A549 (cell line): ENCODE data around the gene RAPGEF4. TPM values are rescaled to one million over a fixed set of nuclear protein-coding genes. Genes with fewer than 3 reads are reported as not detected.

Source experiments
- ATAC-seq, 2 experiments: fragments of 200-7000 bp in 1 of 2; fragments of >200 bp in 1 of 2; cut with Nextera tagmentation in 1 of 2; cut with Tn5 transposase in 1 of 2; 3 replicates each; pipeline versions ENCODE4 v1.8.0 to v1.9.1; 2018 to 2020; ENCODE audit warnings: mild to moderate bottlenecking in 1 of 2, moderate library complexity in 1 of 2
- CTCF ChIA-PET: fragments of 300-600 bp; sonication (Branson Sonifier 250); formaldehyde crosslinking; extraction: SDS; loops from one replicate; lab custom pipeline; 2021; ENCODE audit warnings: antibody characterized with exemption, inconsistent platforms; lab: Yijun Ruan, JAX
- POLR2A ChIA-PET: fragments of 350-600 bp; formaldehyde crosslinking; extraction: SDS; loops from one replicate; lab custom pipeline; 2021; ENCODE audit warnings: antibody characterized with exemption, inconsistent platforms; lab: Yijun Ruan, JAX
- DNase-seq, 2 experiments: peaks; one replicate each; pipeline versions ENCODE4 v3.0.0 to v3.0.0-alpha.2; 2011 to 2016; ENCODE audit warnings: low read depth in 1 of 2, low spot score in 1 of 2
- FAIRE-seq: peaks from 2 replicates; lab custom pipeline; 2011; peaks lifted over from hg19 to GRCh38; lab: Jason Lieb, UNC
- H3K27ac ChIP-seq, 2 experiments: fragments of >200 bp; sonication (Bioruptor Twin); formaldehyde crosslinking; 3 replicates each; pipeline ENCODE4 v1.5.1; 2016 to 2017
- H3K4me1 ChIP-seq: fragments of >200 bp; sonication (Bioruptor Twin); formaldehyde crosslinking; 3 replicates; pipeline ENCODE4 v1.6.1; 2016
- H3K4me2 ChIP-seq: fragments of >200 bp; sonication (Bioruptor Twin); formaldehyde crosslinking; 3 replicates; pipeline ENCODE4 v1.6.1; 2016
- H3K4me3 ChIP-seq: fragments of >200 bp; sonication (Bioruptor Twin); formaldehyde crosslinking; 3 replicates; pipeline ENCODE4 v1.5.1; 2016
- H3K9me3 ChIP-seq: fragments of >200 bp; sonication (Bioruptor Twin); formaldehyde crosslinking; 3 replicates; pipeline ENCODE4 v1.6.1; 2016
- CBX2 ChIP-seq: fragments of 200-600 bp; sonication (generic); IDR thresholded peaks from 2 replicates; pipeline ENCODE4 v1.6.1; 2016; ENCODE audit warnings: low read depth, mild to moderate bottlenecking, borderline replicate concordance
- CHD4 ChIP-seq: fragments of 200-600 bp; sonication (generic); IDR thresholded peaks from 2 replicates; pipeline ENCODE4 v1.6.1; 2016; ENCODE audit warnings: antibody characterized with exemption, mild to moderate bottlenecking, borderline replicate concordance
- ELK1 ChIP-seq: fragments of 150-350 bp; IDR thresholded peaks from 2 replicates; pipeline ENCODE4 v1.6.1; 2014; ENCODE audit warnings: low read depth, mild to moderate bottlenecking, low read length
- FOSB ChIP-seq: fragments of 250-450 bp; sonication (Bioruptor Pico); IDR thresholded peaks from 2 replicates; pipeline ENCODE4 v1.5.0; 2020; ENCODE audit warnings: mild to moderate bottlenecking, moderate library complexity
- HES2 ChIP-seq: fragments of >200 bp; sonication (Bioruptor Twin); formaldehyde crosslinking; IDR thresholded peaks from 2 replicates; pipeline ENCODE4 v1.6.1; 2016
- MAFK ChIP-seq: fragments of 450-650 bp; IDR thresholded peaks from 2 replicates; pipeline ENCODE4 v1.6.1; 2014; ENCODE audit not compliant: partially characterized antibody
- MAZ ChIP-seq: fragments of 150-350 bp; IDR thresholded peaks from 2 replicates; pipeline ENCODE4 v1.6.1; 2014; ENCODE audit warnings: antibody characterized with exemption, low read depth, low read length, borderline replicate concordance
- POLR2A ChIP-seq: IDR thresholded peaks from 2 replicates; pipeline ENCODE4 v1.6.1; 2012; ENCODE audit warnings: mild to moderate bottlenecking, low read length
- RAD21 ChIP-seq, 2 experiments: fragments of >200 bp in 1 of 2; sonication (Bioruptor Twin) in 1 of 2; formaldehyde crosslinking in 1 of 2; IDR thresholded peaks in 1 of 2; conservative IDR thresholded peaks in 1 of 2; 2 replicates in 1 of 2; 3 replicates in 1 of 2; pipeline ENCODE4 v1.6.1; 2012 to 2018; ENCODE audit warnings: inconsistent platforms in 1 of 2
- REST ChIP-seq: fragments of 200-600 bp; sonication (generic); IDR thresholded peaks from 2 replicates; pipeline ENCODE4 v1.6.1; 2016; ENCODE audit warnings: antibody characterized with exemption, mild to moderate bottlenecking, moderate library complexity
- ZFP36 ChIP-seq: fragments of 450-650 bp; IDR thresholded peaks from 2 replicates; pipeline ENCODE4 v1.6.1; 2014; ENCODE audit warnings: borderline replicate concordance; ENCODE audit not compliant: partially characterized antibody
- ZSCAN20 ChIP-seq: fragments of 250-450 bp; sonication (Bioruptor Pico); IDR thresholded peaks from 2 replicates; pipeline ENCODE4 v1.8.0; 2022; ENCODE audit warnings: mild to moderate bottlenecking, moderate library complexity
- WGBS: methylation state at CpG from one replicate; pipeline ENCODE4 v1.1.6; 2017; ENCODE audit errors: missing lambda C conversion rate; 5-methylcytosine and 5-hydroxymethylcytosine counted together
- polyA plus RNA-seq, 4 experiments: library from polyadenylated mRNA; depleted of rRNA in 3 of 4; stranded (reverse); fragments of >200 nt; fragmentation: RNase III in 1 of 4; extraction: RNeasy Plus Mini Kit Qiagen cat#74134 plus additional on column Dnase treatment in 1 of 4; gene quantifications; 2 replicates in 3 of 4; 3 replicates in 1 of 4; pipeline ENCODE4 v1.2.3, GENCODE V29; 2011 to 2017

Gene RAPGEF4
- polyA plus RNA-seq, 2 of the 4 experiments (the other 2 are of a cell fraction), result 0.18 to 1.1 TPM

- Histone ChIP-seq H3K9me3 (0 out of 3 replicates have a peak, but pooled peaks cover 4% of the 10 kb centered on the region), H3K27ac (peak overlapping the region; percentile 40 to 64; a peak in 5 of 6 replicates), H3K4me2 (peak overlapping the region; percentile 10; the same call in 1 of the 3 replicates), H3K4me1 (peaks cover 33% of the 10 kb centered on the region)
- no peak for FAIRE-seq
- POLR2A ChIA-PET, result interaction anchor here (0.5 kb wide), 1 partner anchor 147 kb away, joined by 3 read pairs; no protein-coding TSS in a partner anchor
- no peak for ATAC-seq
- TF ChIP-seq MAFK, result peak; percentile 89
- no peak for TF ChIP-seq ZFP36
- TF ChIP-seq, all 56 proteins: peak for 1
- WGBS, result 67% methylated on average over 3 of the region's 3 CpGs
- CTCF ChIA-PET, result interaction anchor here (1.1 to 3.3 kb wide), 2 partner anchors 9 to 157 kb away, joined by 3 to 11 read pairs; no protein-coding TSS in a partner anchor
- DNase-seq, result no peak
- no peak overlapping the region for H3K4me3 ChIP-seq
Observed at GRCh38 chr2:173053043-173053699, 317.5 kb downstream of the RAPGEF4 start.

- H3K27ac ChIP-seq, result peak overlapping the region; percentile 2 to 27; a peak in 2 of 6 replicates
- TF ChIP-seq CBX2 (no peak), HES2 (no peak)
- TF ChIP-seq, all 56 proteins: peak for 0
- no peak for DNase-seq
- WGBS, result 82% methylated on average over 3 of the region's 3 CpGs
- CTCF ChIA-PET, result interaction anchor here (1.0 to 3.3 kb wide), 4 partner anchors 10 to 156 kb away, joined by 3 to 11 read pairs (median 4); no protein-coding TSS in a partner anchor
- ATAC-seq, result no peak
- Histone ChIP-seq H3K4me3 (no peak overlapping the region), H3K9me3 (peaks cover 4% of the 10 kb centered on the region; the same call in 1 of the 3 replicates), H3K4me2 (0 out of 3 replicates have a peak overlapping the region, but pooled peaks have one; percentile 1), H3K4me1 (peaks cover 28% of the 10 kb centered on the region)
- no peak for FAIRE-seq
- POLR2A ChIA-PET, result no interaction called here
Observed at GRCh38 chr2:173054466-173054865, 318.8 kb downstream of the RAPGEF4 start.

- CTCF ChIA-PET, result interaction anchor here (0.7 to 1.2 kb wide), 3 partner anchors 14 to 29 kb away, joined by 3 to 6 read pairs (median 4); no protein-coding TSS in a partner anchor
Observed at GRCh38 chr2:173056705-173057364, 321.2 kb downstream of the RAPGEF4 start.

More at GRCh38 chr2:173056705-173057364, 321.2 kb downstream of the RAPGEF4 start:
- TF ChIP-seq ELK1, result no peak
- no peak for TF ChIP-seq REST
- no peak for TF ChIP-seq ZSCAN20 (CRISPR knock-in tag)
- no peak for TF ChIP-seq CHD4
- TF ChIP-seq MAZ, result no peak
- TF ChIP-seq POLR2A, result no peak
- TF ChIP-seq FOSB, result no peak
- TF ChIP-seq RAD21 (conservative IDR thresholded peaks at IDR 0.05 in 1 of 2, IDR thresholded peaks at IDR 0.05 in 1 of 2), result no peak
- peaks cover 30% of the 10 kb centered on the region for H3K4me1 ChIP-seq
- WGBS, result 80% methylated on average over 4 of the region's 4 CpGs
- POLR2A ChIA-PET, result no interaction called here
- DNase-seq, result no peak
- H3K9me3 ChIP-seq, result peaks cover 4% of the 10 kb centered on the region; the same call in 1 of the 3 replicates
- FAIRE-seq, result no peak
- no peak overlapping the region for H3K4me2 ChIP-seq
- no peak overlapping the region for H3K4me3 ChIP-seq
- H3K27ac ChIP-seq, result peak overlapping the region in 1 of 2 experiments; percentile 47; a peak in 4 of 6 replicates
- no peak for ATAC-seq
